GM18951 (cell line): ENCODE measurements around the gene NUTM2G.
"Not testable (repeated sequence)": the region's sequence is repeated elsewhere in the genome, so short reads cannot be mapped to it uniquely, and the experiment has no call there.

Source experiments
- POLR2A ChIP-seq: IDR thresholded peaks from 4 replicates; pipeline ENCODE4 v1.6.1; 2011; ENCODE audit warnings: mild to moderate bottlenecking; ENCODE audit not compliant: insufficient read length, insufficient read depth; ENCODE audit errors: extremely low read depth
- in situ Hi-C: fragments of 300-500 bp; cut with MboI; formaldehyde crosslinking; loops from one replicate; pipeline ENCODE4 v1.12.0; 2022; ENCODE audit warnings: low sequenced_read_pairs, mixed read lengths, inconsistent platforms; ENCODE audit not compliant: unreplicated experiment

The NUTM2G gene, protein sequence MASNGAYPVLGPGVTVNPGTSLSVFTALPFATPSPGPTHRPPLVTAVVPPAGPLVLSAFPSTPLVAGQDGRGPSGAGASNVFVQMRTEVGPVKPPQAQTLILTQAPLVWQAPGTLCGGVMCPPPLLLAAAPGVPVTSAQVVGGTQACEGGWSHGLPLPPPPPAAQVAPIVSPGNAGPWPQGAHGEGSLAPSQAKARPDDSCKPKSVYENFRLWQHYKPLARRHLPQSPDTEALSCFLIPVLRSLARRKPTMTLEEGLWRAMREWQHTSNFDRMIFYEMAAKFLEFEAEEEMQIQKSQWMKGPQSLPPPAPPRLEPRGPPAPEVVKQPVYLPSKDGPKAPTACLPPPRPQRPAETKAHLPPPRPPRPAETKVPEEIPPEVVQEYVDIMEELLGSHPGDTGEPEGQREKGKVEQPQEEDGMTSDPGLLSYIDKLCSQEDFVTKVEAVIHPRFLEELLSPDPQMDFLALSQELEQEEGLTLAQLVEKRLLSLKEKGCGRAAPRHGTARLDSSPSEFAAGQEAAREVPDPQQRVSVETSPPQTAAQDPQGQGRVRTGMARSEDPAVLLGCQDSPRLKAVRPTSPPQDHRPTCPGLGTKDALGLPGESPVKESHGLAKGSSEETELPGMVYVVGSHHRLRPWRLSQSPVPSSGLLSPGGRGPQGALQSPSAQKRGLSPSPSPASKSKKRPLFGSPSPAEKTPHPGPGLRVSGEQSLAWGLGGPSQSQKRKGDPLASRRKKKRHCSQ

DNA sequence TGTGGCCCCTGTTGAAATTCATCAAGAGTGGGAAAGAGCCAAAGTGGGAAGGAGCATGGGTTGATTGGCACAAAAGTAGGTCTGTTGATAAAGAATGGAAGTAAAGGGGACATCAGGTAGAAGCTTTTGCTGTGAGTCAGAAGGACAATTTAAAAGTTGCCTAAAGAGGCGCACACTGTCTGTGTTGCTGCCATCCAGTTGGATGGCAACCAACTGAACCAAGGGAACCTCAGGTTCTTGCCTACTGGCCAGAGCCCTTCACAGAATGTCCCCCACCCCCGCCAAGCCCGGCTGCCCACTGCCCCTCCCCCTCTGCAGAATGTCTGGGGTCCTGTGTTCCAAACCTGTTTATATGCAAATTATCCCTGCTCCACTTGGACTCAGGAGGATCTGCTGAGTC is at the start of gene NUTM2G:
Gene NUTM2G, plus strand, starts transcription at position 301 of the 400 bp plus-strand sequence. CDS start 182 bp downstream, outside the sequence.
- in situ Hi-C loops, result not testable (repeated sequence)

DNA sequence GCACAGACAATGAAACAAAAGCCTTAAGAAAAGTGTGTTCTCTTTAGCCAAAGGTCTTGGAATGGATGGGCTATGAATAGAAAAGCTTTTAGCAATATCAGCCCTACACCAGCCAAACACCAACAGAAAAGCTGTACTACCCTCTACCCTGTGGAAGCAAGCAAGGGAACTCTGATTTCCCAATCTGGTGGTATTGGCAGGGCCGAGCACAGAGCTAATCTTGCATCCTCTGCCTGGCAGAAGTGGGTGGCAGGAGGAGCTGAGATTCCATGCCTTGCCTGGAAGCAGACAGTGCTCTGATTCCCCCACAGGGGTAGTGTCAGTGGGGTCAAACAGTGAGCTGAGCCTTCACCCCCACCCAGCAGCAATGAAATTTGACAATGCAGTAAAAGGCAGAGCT is 44.7 kb upstream of the NUTM2G start:
- no peak for TF ChIP-seq POLR2A
- in situ Hi-C loops, result no loop called here

DNA sequence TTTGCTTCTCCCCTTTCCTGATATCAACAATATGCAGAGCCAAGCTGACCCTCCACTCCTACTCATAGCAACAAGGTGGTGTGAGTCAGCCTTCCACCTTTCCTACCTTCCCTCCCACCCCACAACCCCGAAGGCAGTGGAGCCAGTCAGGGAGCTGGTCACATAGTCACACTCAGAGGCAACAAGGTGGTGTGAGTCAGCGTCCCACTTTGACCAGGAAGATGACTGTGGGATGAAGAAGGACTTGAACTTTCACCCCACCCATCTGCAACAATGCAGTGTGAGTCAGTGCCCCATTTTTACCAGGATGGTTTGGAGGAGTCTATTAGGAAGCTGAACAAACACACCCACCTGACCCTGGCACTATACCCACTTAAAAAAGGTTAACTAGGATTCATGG is 44.2 kb upstream of the NUTM2G start:
- in situ Hi-C loops, result no loop called here

DNA sequence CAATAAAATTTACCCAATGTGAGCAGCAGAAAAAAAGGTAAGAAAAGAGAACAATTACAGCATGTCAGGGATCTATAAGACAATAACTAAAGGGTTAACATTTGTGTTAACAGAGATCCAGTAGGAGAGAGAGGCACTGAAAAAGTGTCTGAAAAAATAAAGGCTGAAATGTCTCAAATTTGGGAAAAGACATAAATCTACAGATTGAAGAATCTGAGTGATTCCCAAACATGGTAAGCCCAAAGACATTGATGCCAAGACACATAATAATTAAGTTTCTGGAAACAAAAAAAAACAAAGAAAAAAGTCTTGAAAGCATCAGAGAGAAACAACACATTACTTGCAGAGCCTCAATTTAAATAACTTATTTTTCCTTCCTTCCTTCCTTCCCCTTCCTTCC is 43.2 kb upstream of the NUTM2G start:
- no peak for TF ChIP-seq POLR2A
- in situ Hi-C loops, result no loop called here

More for the DNA sequence above, 44.2 kb upstream of the NUTM2G start:
- TF ChIP-seq POLR2A, result no peak

DNA sequence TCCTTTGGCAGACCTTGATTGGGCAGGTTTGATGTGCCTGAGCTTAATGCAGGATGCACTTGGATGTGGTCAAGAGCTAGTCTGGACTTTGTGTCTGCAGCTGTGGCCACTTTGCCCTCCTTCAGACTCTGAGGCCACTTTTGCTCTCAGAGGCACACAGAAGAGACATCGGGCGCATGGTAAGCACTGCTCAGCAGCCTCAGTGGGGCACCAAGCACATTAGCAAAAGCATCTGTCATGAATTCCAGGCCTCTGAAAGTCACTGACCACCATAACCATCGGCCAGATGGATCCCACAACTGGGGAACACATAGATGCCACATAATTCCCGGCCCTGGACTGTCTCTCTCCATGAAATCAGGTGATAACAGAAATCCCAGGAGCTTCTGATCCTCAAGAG is 40.1 kb upstream of the NUTM2G start:
- no peak for TF ChIP-seq POLR2A
- in situ Hi-C loops, result no loop called here

DNA sequence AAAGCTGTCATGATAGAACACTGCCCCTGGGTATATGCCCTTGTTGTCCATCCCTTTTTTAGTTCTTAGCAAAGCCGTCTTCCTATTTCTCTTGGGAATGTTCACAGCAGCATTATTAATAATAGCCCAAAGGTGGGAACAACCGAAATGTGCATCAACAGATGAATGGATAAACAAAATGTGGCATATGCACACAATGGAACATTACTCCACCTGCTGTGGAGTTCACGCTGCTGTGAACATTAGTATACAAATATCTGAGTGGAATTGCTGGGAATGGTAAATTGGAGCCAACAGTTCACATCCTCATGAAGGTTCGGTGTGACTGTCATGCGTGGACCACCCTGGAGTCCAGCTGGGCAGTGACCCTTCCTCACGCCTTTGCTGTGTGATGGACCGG is 36.5 kb upstream of the NUTM2G start:
- TF ChIP-seq POLR2A, result no peak
- in situ Hi-C loops, result no loop called here

DNA sequence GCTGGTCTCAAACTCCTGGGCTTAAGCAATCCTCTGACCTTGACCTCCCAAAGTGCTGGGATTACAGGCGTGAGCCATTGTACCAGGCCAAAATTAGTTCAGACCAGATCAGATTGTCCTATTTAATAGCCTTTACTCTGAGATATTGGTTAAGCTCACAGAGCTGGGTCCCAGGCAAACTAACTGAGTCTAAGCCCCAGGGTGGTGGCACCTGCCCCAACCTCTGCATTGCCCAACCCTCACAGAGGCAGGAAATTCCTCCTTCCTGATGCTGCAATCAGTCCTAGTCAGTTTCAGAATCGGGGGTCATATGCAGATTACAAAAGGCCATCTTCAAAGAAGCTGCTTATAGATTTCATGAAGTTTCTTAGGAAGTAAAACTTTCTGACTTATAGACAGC is 28.6 kb upstream of the NUTM2G start:
- in situ Hi-C loops, result not testable (repeated sequence)

DNA sequence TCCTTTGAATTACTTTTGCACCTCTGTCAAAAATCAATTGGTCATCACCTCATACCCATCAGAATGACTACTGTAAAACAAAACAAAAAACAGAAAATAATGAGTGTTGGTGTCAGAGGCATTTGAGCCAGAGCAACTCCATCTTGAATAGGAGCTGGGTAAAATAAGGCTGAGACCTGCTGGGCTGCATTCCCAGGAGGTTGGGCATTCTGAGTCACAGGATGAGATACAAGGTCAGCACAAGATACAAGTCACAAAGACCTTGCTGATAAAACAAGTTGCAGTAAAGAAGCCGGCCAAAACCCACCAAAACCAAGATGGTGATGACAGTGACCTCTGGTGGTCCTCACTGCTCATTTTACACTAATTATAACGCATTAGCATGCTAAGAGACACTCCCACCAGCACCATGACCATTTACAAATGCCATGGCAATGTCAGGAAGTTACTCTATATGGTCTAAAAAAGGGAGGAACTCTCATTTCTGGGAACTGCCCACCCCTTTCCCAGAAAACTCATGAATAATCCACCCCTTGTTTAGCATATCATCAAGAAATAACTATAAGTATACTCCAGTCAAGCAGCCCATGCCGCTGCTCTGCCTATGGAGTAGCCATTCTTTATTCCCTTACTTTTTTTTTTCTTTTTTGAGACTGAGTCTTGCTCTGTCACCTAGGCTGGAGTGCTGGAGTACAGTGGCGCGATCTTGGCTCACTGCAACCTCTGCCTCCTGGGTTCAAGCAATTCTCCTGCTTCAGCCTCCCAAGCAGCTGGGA is 23.5 kb upstream of the NUTM2G start:
- in situ Hi-C loops, result not testable (repeated sequence)

DNA sequence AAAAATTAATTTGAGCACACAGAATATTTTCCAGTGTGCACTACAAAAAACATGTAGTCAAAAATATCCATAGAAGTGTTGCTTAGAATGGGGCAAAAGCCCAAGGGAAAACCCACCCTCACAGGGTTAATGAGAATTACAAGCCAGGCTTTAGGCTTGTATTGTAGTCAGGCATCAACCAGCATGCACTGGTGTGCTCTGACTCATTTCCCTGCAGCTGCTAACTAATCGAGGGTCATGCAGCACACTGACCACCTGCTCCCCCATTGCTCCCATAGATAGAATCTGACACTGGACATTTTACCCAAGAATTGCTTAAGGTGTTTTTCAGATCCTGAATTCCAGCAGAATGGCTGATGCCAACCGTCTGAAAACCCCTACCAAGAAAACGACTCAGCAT is 20.2 kb upstream of the NUTM2G start:
- in situ Hi-C loops, result not testable (repeated sequence)

DNA sequence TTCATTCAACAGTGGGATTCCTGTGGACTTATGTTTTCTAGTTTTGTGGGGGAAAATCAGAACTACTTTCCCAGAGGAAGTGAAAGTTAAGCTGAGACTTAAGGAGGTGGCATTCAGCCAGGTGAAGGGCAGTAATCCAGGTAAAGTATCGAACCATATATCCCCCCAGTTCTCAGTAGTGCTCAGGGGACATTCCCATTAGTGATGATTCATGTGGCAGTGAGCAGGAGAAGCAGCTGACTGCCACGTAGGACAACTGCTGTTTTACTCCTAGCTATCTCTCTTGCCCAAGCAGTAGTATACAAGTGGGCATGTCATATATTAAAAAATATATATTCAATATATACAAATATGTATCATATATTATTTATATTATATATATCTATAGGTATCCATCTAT is 13.1 kb upstream of the NUTM2G start:
- in situ Hi-C loops, result not testable (repeated sequence)

DNA sequence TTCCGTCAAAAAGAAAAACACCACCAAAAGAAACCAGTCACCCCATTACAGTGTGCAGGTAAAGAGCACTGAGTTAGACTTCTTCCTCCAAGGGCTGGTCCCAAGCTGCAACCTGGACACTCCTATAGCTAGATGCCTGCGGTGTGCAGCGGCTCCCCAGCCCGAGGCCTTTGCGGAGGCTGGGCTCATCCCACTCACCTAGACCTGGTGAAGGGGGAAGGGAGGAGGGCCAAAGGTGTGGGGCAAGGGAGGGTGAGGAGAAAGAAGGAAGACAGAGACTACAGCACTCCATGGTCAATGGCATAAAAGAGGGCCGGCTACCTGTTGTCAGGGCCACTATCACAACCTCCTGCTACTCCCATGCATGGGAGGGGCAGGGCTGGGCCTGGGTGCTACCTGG is 12.1 kb upstream of the NUTM2G start:
- in situ Hi-C loops, result not testable (repeated sequence)

DNA sequence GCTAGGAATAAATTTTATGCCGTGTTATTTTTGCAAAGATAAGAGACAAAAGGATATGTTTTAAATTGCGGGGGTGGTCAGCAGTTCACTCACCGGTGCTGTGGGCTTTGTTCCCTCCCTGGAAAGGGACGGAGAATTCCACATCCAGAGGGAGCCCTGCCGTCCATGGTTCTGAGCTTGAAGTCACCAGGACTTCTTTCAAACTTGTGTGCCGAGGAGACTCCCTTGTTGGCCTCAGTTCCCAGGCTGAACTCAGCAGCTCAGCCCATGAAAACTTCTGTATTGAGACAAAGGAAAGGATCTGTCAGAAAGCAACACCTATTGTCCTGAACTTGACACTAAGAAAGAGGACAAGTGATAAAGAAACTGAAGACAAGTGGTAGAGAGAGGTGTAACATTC is 10.1 kb upstream of the NUTM2G start:
- in situ Hi-C loops, result not testable (repeated sequence)

DNA sequence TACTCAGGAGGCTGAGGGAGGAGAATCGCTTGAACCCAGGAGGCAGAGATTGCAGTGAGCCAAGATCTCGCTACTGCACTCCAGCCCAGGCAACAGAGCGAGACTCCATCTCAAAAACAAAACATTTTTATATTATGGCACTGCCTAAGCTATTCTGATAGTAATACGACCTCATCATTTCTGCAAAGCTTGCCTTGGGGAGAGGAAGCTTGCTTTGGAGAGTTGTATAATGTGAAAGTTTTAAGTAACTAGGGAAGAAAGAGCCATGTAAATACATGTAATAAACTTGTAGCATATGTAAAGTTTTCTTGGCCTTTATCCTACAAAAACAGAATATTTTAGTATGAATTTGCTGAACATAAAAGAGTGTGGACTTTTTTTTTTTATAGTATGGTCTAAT is 7.8 kb upstream of the NUTM2G start:
- in situ Hi-C loops, result not testable (repeated sequence)

DNA sequence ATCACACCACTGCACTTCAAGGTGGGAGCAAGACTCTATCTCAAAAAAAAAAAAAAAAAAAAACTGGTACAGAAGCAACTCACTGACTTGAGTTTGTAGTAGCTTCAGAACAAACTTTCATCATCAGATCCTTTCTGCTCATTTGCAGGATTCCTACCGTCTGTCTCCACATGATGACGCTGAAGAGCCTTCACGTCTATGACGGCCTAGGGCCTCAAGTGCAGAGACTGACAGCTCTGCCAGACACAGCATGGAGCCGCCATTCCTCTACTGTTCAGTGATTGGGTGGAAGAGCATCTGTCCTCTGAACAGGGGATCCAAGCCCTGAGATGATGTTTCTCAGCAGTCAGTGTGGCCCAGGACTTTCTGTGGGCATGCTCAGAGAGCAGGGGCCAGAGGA is 3.1 kb upstream of the NUTM2G start:
- in situ Hi-C loops, result not testable (repeated sequence)

DNA sequence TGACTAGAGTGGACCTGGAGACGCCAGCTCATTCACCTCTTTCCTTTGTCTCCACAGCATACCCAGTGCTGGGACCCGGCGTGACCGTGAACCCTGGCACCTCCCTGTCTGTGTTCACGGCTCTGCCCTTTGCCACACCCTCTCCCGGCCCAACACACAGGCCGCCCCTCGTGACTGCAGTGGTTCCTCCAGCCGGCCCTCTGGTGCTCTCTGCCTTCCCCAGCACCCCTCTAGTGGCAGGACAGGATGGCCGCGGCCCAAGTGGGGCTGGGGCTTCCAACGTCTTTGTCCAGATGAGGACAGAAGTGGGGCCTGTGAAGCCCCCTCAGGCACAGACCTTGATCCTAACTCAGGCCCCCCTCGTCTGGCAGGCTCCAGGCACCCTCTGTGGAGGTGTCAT is 3.0 kb downstream of the NUTM2G start:
- in situ Hi-C loops, result not testable (repeated sequence)

DNA sequence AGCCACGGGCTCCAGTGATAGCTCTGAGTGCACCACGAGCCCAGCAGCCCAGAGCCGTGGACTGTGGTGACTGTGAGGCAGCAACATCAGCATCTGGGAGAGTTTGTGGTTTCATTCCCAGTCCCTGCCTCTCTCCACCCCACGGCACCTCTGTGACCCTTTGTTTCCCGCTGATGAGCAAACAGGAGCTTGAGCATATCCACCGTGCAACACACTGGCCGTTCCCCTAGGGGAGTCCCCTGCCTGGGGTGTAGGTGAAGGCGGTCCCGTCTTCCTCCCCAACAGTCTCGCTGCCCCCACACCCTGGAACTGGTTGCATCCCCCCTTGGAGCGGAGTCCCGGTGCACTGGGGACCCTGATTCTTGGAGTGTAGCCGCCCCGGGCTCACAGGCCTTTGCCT is 5.5 kb downstream of the NUTM2G start:
- in situ Hi-C loops, result not testable (repeated sequence)

DNA sequence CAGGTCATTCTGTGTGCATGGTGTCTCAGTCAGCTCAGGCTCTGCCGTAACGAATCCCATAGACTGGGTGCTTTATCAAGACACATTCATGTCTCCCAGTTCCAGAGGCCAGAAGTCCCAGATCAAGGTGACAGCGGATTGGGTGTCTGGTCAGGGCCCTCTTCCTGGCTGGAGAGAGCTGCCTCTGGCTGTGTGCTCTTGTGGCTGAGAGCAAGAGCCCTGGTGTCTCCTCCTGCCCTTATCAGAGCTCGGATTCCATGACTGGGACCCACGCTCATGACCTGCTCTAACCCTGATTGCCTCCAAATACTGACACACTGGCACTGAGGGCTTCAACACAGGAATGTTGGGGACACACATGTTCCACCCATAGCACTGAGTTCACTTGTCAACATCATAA is 6.1 kb downstream of the NUTM2G start:
- in situ Hi-C loops, result not testable (repeated sequence)

DNA sequence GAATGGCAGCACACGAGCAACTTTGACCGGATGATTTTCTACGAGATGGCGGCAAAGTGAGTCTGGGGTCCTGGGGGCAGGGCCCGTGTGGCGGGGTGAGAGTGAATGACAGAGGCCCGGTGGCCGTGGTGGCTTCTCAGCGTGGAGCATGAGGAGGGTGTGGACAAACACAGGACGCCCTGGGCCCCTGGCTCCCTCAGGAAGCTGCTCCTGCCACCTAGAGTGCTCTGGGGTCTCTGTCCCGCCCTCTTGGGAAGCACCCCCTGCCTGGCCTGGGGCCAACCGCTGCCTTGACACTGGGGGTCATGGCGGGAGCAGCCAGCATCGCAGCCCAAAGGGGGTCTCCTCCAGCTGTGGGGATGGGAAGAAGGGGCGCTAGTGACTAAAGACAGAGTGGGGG is 6.8 kb downstream of the NUTM2G start:
- in situ Hi-C loops, result not testable (repeated sequence)

DNA sequence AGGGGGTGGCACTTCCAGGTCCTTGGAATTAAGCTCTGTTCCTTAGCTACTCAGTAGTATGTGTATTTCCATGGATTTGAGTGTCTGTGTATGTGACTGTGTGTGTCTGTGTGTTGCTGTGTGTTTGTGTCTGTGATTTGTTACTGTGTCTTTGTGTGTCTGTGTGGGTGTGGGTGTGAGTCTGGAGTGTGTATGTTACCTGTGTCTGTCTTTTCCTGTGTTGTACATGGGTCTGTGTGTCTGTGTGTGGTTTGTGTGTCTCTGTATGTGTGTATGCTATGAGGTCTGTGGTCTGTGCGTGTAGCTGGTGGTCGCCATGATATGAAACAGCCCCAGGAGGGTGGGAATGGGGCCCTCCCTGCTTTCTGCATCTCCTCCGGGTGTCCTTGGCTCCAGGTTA is 8.8 kb downstream of the NUTM2G start:
- in situ Hi-C loops, result not testable (repeated sequence)

DNA sequence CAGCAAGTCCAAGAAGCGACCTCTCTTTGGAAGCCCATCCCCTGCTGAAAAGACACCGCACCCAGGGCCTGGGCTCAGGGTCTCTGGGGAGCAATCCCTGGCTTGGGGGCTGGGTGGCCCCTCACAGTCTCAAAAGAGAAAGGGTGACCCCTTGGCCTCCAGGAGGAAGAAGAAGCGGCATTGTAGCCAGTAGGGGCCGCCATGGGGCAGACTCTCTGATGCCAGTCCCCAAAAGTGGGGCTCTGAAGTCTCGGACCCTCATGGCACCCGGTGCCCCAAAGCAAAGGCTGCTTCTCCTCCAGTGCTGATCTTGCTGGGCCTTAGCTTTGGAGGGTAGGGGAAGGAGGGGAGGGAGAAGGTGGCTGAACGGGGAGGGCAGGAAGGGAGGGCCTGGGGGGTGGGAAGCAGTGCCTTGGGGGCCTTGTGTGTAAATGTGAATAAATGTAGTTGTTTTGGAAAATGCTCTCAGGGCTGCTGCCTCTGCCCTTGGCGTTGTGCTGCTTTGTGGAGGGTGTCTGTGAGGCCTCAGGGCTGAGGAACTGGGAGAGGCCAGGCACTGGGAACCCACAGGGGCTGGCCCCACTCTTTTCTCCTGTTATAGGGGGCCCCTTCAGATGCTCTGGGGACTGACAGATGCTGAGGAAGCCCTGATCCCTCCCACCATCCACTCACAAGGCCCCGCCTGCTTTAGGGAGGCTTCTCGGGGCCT is 10.5 kb downstream of the NUTM2G start:
- in situ Hi-C loops, result not testable (repeated sequence)
